T-helper 1 cell treated with Interleukin-12 subunit alpha and Interleukin-12 subunit beta and Interleukin-4 antibody, amounts not matched to agents 30 μg/mL and 1 μg/mL, for 36 hours (primary cell): ENCODE measurements around the gene LY6G5B.

Experiments used
- H3K27ac Mint-ChIP-seq: one replicate; pipeline ENCODE4 v1.8.0; 2021; ENCODE audit warnings: mild to moderate bottlenecking, mixed read lengths
- H3K27me3 Mint-ChIP-seq: one replicate; pipeline ENCODE4 v1.8.0; 2021; ENCODE audit warnings: low read depth, mixed read lengths
- H3K36me3 Mint-ChIP-seq: one replicate; pipeline ENCODE4 v1.8.0; 2021; ENCODE audit warnings: low read depth, mixed read lengths
- H3K4me1 Mint-ChIP-seq: one replicate; pipeline ENCODE4 v1.8.0; 2021; ENCODE audit warnings: low read depth, mixed read lengths
- H3K4me3 Mint-ChIP-seq: one replicate; pipeline ENCODE4 v1.8.0; 2021; ENCODE audit warnings: mild to moderate bottlenecking, moderate library complexity, mixed read lengths
- H3K9me3 Mint-ChIP-seq: one replicate; pipeline ENCODE4 v1.8.0; 2021; ENCODE audit warnings: mixed read lengths

Gene LY6G5B

GRCh38 chr6:31669676-31670075, at the start of gene LY6G5B:
Gene LY6G5B, plus strand, starts transcription at chr6:31669976. Its CDS starts 975 bp downstream, at chr6:31670951.
- Mint-ChIP-seq H3K27ac (no peak within 1 kb of the TSS), H3K4me1 (peaks cover 24% of the 10 kb centered on the region), H3K4me3 (no peak within 1 kb of the TSS), H3K9me3 (no peaks in the 10 kb centered on the region), H3K36me3 (peaks cover 67% of the 10 kb centered on the region), H3K27me3 (no peaks in the 10 kb centered on the region)

DNA sequence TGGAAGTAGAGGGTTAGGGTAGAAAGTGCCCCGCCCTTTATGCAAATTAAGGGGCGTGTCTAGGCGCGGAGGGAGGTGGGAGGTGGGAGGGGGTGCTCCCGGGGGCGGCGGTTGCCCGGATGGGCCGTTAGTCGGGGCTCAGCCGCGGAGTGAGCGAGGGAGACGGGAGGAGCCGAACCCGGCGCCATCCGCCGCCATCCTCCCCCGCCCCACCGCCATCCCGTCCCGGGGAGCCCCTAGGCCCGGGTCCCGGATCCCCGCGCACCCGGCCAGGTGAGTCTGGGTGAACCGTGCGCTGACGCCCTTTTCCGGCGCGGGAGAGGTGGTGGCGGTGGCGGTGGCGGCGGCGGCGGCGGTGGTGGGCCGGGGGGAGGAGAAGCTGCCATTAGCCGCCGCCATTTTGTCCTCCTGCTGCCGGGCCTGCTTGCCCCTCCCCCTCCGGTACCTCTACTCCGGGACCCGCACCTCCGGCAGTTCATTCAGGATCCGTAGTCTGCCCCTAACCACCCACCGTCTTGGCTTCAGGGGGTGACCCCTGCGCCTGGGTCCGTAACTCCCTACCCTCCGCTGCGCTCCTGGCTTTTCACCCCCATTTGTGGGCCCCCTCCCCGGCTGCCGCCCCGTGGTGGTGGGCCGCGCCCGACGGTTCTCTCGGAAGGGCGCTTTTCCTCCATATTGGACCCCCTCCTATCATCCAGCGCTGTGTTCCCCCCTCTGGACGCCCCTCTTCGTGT, 49.0 kb upstream of the LY6G5B start, which contains the start of gene PRRC2A:
Gene PRRC2A (plus strand): TSS at position 130 of the 734 bp plus-strand sequence. CDS start 2,075 bp downstream, outside the sequence.
- H3K36me3 Mint-ChIP-seq = peaks cover 33% of the 10 kb centered on the region
- peaks cover 35% of the 10 kb centered on the region for H3K4me1 Mint-ChIP-seq
- H3K27ac Mint-ChIP-seq = peak within 1 kb of the TSS; percentile 98

GRCh38 chr6:31621320-31621939, 48.3 kb upstream of the LY6G5B start:
- no peaks in the 10 kb centered on the region for H3K9me3 Mint-ChIP-seq
- no peaks in the 10 kb centered on the region for H3K27me3 Mint-ChIP-seq
- peak overlapping the region; percentile 96 for H3K4me3 Mint-ChIP-seq
- peak overlapping the region; percentile 93 for H3K27ac Mint-ChIP-seq
- peaks cover 28% of the 10 kb centered on the region for H3K4me1 Mint-ChIP-seq
- H3K36me3 Mint-ChIP-seq = peaks cover 40% of the 10 kb centered on the region

More for the DNA sequence above, 49.0 kb upstream of the LY6G5B start, which contains the start of gene PRRC2A:
- Mint-ChIP-seq H3K27me3 (no peaks in the 10 kb centered on the region), H3K4me3 (peak within 1 kb of the TSS; percentile 96), H3K9me3 (no peaks in the 10 kb centered on the region)

GRCh38 chr6:31621991-31622390, 47.8 kb upstream of the LY6G5B start:
- peak overlapping the region; percentile 93 for H3K27ac Mint-ChIP-seq
- peak overlapping the region; percentile 96 for H3K4me3 Mint-ChIP-seq
- peaks cover 22% of the 10 kb centered on the region for H3K4me1 Mint-ChIP-seq
- H3K27me3 Mint-ChIP-seq = no peaks in the 10 kb centered on the region
- no peaks in the 10 kb centered on the region for H3K9me3 Mint-ChIP-seq
- H3K36me3 Mint-ChIP-seq = peaks cover 40% of the 10 kb centered on the region

DNA sequence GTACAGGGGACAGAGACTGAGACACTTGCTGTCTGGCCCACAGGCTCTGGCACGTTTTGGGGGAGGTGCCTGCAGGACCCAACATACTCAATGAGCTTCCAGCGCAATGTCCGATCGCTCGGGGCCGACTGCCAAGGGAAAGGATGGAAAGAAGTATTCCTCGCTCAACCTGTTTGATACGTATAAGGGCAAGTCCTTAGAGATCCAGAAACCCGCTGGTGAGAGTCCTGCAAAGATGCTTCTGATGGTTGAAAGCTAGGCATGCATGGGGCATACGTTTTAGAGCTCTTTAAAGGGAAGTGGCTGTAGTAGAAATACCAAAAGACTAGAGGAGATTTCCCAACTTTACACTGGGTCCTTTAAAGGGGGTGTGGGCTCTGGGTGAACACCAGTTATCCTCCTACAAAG, 47.1 kb upstream of the LY6G5B start:
- Mint-ChIP-seq H3K9me3 (no peaks in the 10 kb centered on the region), H3K4me1 (peaks cover 26% of the 10 kb centered on the region), H3K36me3 (peaks cover 46% of the 10 kb centered on the region), H3K27me3 (no peaks in the 10 kb centered on the region), H3K4me3 (peak overlapping the region; percentile 96), H3K27ac (no peak overlapping the region)

GRCh38 chr6:31624070-31624469, 45.7 kb upstream of the LY6G5B start:
- Mint-ChIP-seq H3K36me3 (peaks cover 54% of the 10 kb centered on the region), H3K9me3 (no peaks in the 10 kb centered on the region), H3K4me3 (no peak overlapping the region), H3K4me1 (peaks cover 25% of the 10 kb centered on the region), H3K27ac (no peak overlapping the region), H3K27me3 (no peaks in the 10 kb centered on the region)

GRCh38 chr6:31626952-31627351, 42.8 kb upstream of the LY6G5B start:
- peaks cover 68% of the 10 kb centered on the region for H3K36me3 Mint-ChIP-seq
- H3K4me3 Mint-ChIP-seq = no peak overlapping the region
- H3K27ac Mint-ChIP-seq = no peak overlapping the region
- peaks cover 18% of the 10 kb centered on the region for H3K4me1 Mint-ChIP-seq
- H3K9me3 Mint-ChIP-seq = no peaks in the 10 kb centered on the region
- no peaks in the 10 kb centered on the region for H3K27me3 Mint-ChIP-seq

- Mint-ChIP-seq H3K4me1 (peaks cover 9% of the 10 kb centered on the region), H3K27ac (no peak overlapping the region), H3K36me3 (peaks cover 62% of the 10 kb centered on the region), H3K4me3 (no peak overlapping the region), H3K27me3 (no peaks in the 10 kb centered on the region), H3K9me3 (no peaks in the 10 kb centered on the region)
Measured at GRCh38 chr6:31627690-31628287, 42.0 kb upstream of the LY6G5B start.

GRCh38 chr6:31629014-31629413, 40.8 kb upstream of the LY6G5B start:
- Mint-ChIP-seq H3K27ac (no peak overlapping the region), H3K4me1 (peaks cover 6% of the 10 kb centered on the region), H3K27me3 (no peaks in the 10 kb centered on the region), H3K4me3 (no peak overlapping the region), H3K36me3 (peaks cover 60% of the 10 kb centered on the region), H3K9me3 (no peaks in the 10 kb centered on the region)

DNA sequence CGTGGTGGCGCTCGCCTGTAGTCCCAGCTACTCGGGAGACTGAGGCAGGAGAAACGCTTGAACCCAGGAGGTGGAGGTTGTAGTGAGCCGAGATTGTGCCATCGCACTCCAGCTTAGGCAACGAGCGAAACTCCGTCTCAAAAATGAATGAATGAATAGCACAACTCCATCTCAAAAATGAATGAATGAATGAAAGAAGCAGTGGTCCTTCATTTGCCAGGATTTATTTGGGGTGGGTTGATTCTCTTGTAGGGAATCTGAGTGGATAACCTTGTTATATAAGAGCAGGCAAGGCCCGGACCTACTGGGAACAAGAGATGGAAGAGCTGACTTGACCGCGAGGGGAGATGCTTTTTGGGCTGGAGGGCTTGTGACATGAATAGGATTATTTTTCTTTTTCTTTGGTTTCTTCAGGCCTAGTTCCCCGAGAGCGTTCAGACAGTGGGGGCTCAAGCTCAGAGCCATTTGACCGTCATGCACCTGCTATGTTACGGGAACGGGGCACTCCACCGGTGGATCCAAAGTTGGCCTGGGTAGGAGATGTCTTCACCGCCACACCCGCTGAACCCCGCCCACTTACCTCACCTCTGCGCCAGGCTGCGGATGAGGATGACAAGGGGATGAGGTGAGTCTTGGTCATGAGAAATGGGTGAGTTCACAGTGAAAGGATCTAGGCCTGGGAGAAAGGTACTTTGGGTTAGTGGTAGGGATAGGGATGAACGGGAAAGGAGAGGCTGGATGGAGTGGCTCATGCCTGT, 39.4 kb upstream of the LY6G5B start:
- Mint-ChIP-seq H3K36me3 (peaks cover 63% of the 10 kb centered on the region), H3K27ac (no peak overlapping the region), H3K4me1 (peaks cover 7% of the 10 kb centered on the region), H3K4me3 (no peak overlapping the region), H3K27me3 (no peaks in the 10 kb centered on the region), H3K9me3 (no peaks in the 10 kb centered on the region)

GRCh38 chr6:31631209-31631608, 38.6 kb upstream of the LY6G5B start:
- H3K36me3 Mint-ChIP-seq = peaks cover 59% of the 10 kb centered on the region
- peaks cover 7% of the 10 kb centered on the region for H3K4me1 Mint-ChIP-seq
- no peaks in the 10 kb centered on the region for H3K27me3 Mint-ChIP-seq
- H3K27ac Mint-ChIP-seq = no peak overlapping the region
- no peaks in the 10 kb centered on the region for H3K9me3 Mint-ChIP-seq
- H3K4me3 Mint-ChIP-seq = no peak overlapping the region

GRCh38 chr6:31631681-31632278, 38.0 kb upstream of the LY6G5B start:
- Mint-ChIP-seq H3K36me3 (peaks cover 59% of the 10 kb centered on the region), H3K27ac (no peak overlapping the region)

GRCh38 chr6:31632279-31632946, 37.4 kb upstream of the LY6G5B start:
- H3K27me3 Mint-ChIP-seq = no peaks in the 10 kb centered on the region
- peaks cover 58% of the 10 kb centered on the region for H3K36me3 Mint-ChIP-seq
- peaks cover 4% of the 10 kb centered on the region for H3K4me1 Mint-ChIP-seq
- H3K4me3 Mint-ChIP-seq = no peak overlapping the region
- no peak overlapping the region for H3K27ac Mint-ChIP-seq
- no peaks in the 10 kb centered on the region for H3K9me3 Mint-ChIP-seq

More at GRCh38 chr6:31631681-31632278, 38.0 kb upstream of the LY6G5B start:
- Mint-ChIP-seq H3K4me1 (peaks cover 7% of the 10 kb centered on the region), H3K27me3 (no peaks in the 10 kb centered on the region), H3K4me3 (no peak overlapping the region), H3K9me3 (no peaks in the 10 kb centered on the region)
